ENCODE data around the gene PAFAH2. TPM values are rescaled to one million over a fixed set of nuclear protein-coding genes. Genes with fewer than 3 reads are reported as not detected.

The PAFAH2 gene
- total RNA-seq, 1 experiment from 2014 or later, result 8.5 TPM

GRCh38 chr1:25996966-25997827 lies 666 bp downstream of the PAFAH2 start:
- H3K36me3 ChIP-seq (ENCODE audit: control insufficient read depth, insufficient read depth, low read length), result no peaks in the 10 kb centered on the region
- in situ Hi-C loops (cut with HindIII; ENCODE audit: low pct_unique_long_range_greater_than_20kb, low sequenced_read_pairs), result loop anchor here (5.0 kb wide), 1 partner anchor 100 kb away; no protein-coding TSS in a partner anchor
- intact Hi-C loops (cut with micrococcal nuclease; ENCODE audit: unreplicated experiment), result loop anchor here (10.0 kb wide), 1 partner anchor 162 kb away; no protein-coding TSS in a partner anchor
- ATAC-seq, result no peak
- H3K27me3 ChIP-seq (ENCODE audit: control insufficient read depth, insufficient read depth, low read length), result no peaks in the 10 kb centered on the region
- TSS peak; percentile 88 for BruUV-seq (replicated peaks)
- ChIA-PET CTCF (interaction anchor here (0.6 to 3.1 kb wide), 14 partner anchors 34 to 286 kb away, joined by 3 to 56 read pairs (median 4); no protein-coding TSS in a partner anchor), POLR2A (interaction anchor here (0.9 kb wide), 1 partner anchor 104 kb away, joined by 3 read pairs; no protein-coding TSS in a partner anchor)
- peak overlapping the region; percentile 99 for H3K27ac ChIP-seq (ENCODE audit: low read length)
- no peak for TF ChIP-seq TCF7L2 (IDR thresholded peaks at IDR 0.05; ENCODE audit: low read depth, low read length)
- no peak for TF ChIP-seq CTCF (IDR thresholded peaks at IDR 0.05)
- TF ChIP-seq REST (IDR thresholded peaks at IDR 0.05; ENCODE audit: insufficient read depth in 1 of 2, low read depth in 2 of 2, low read length in 1 of 2), result no peak
- no peak for TF ChIP-seq SIN3A (IDR thresholded peaks at IDR 0.05; ENCODE audit: borderline replicate concordance, insufficient read depth, low read depth, low read length)
- TF ChIP-seq POLR2AphosphoS5 (IDR thresholded peaks at IDR 0.05; ENCODE audit: low read depth, low read length), result no peak
- no peak for DNase-seq (ENCODE audit: low read depth, low spot score)
- H3K4me3 ChIP-seq (ENCODE audit: low read depth in 2 of 2, low read length in 2 of 2), result peak overlapping the region; percentile 78 to 89
- no peaks in the 10 kb centered on the region for H3K9me3 ChIP-seq (ENCODE audit: control insufficient read depth, insufficient read depth, low read depth, low read length)
- peaks cover 12% of the 10 kb centered on the region for H3K4me1 ChIP-seq (ENCODE audit: control insufficient read depth, insufficient read depth, low read length)

- H3K36me3 ChIP-seq (ENCODE audit: control insufficient read depth, insufficient read depth, low read length), result no peaks in the 10 kb centered on the region
- ChIA-PET POLR2A (no interaction called here), CTCF (interaction anchor here (0.6 to 1.1 kb wide), 2 partner anchors 99 to 1707 kb away, joined by 4 to 13 read pairs; no protein-coding TSS in a partner anchor)
- H3K9me3 ChIP-seq (ENCODE audit: control insufficient read depth, insufficient read depth, low read depth, low read length), result no peaks in the 10 kb centered on the region
- in situ Hi-C loops (cut with HindIII; ENCODE audit: low pct_unique_long_range_greater_than_20kb, low sequenced_read_pairs), result loop anchor here (5.0 kb wide), 1 partner anchor 97 kb away; no protein-coding TSS in a partner anchor
- intact Hi-C loops (cut with micrococcal nuclease; ENCODE audit: unreplicated experiment), result loop anchor here (10.0 kb wide), 1 partner anchor 160 kb away; no protein-coding TSS in a partner anchor
- H3K27ac ChIP-seq (ENCODE audit: low read length), result no peak overlapping the region
- peaks cover 14% of the 10 kb centered on the region for H3K4me1 ChIP-seq (ENCODE audit: control insufficient read depth, insufficient read depth, low read length)
- no peaks in the 10 kb centered on the region for H3K27me3 ChIP-seq (ENCODE audit: control insufficient read depth, insufficient read depth, low read length)
- BruUV-seq (replicated peaks), result no TSS peak
- no peak for TF ChIP-seq CTCF (IDR thresholded peaks at IDR 0.05)
- no peak for TF ChIP-seq TCF7L2 (IDR thresholded peaks at IDR 0.05; ENCODE audit: low read depth, low read length)
- no peak for TF ChIP-seq POLR2AphosphoS5 (IDR thresholded peaks at IDR 0.05; ENCODE audit: low read depth, low read length)
- TF ChIP-seq SIN3A (IDR thresholded peaks at IDR 0.05; ENCODE audit: borderline replicate concordance, insufficient read depth, low read depth, low read length), result no peak
- TF ChIP-seq REST (IDR thresholded peaks at IDR 0.05; ENCODE audit: insufficient read depth in 1 of 2, low read depth in 2 of 2, low read length in 1 of 2), result no peak
- ATAC-seq (no peak), DNase-seq (ENCODE audit: low read depth, low spot score) (no peak)
- H3K4me3 ChIP-seq (ENCODE audit: low read depth in 2 of 2, low read length in 2 of 2), result no peak overlapping the region
Measured at GRCh38 chr1:25994402-25995150, 3.3 kb downstream of the PAFAH2 start.

Measured in Panc1 (cell line).